ENCODE measurements around the gene CIZ1.
A peak's percentile ranks its signal among the peaks of the same experiment; 100 is the strongest.

The CIZ1 gene

GRCh38 chr9:128201441-128202369 lies 10.3 kb upstream of the CIZ1 start:
- peak; percentile 81 for DNase-seq (ENCODE audit: low read depth, low spot score)
- TF ChIP-seq, protein P1, sequence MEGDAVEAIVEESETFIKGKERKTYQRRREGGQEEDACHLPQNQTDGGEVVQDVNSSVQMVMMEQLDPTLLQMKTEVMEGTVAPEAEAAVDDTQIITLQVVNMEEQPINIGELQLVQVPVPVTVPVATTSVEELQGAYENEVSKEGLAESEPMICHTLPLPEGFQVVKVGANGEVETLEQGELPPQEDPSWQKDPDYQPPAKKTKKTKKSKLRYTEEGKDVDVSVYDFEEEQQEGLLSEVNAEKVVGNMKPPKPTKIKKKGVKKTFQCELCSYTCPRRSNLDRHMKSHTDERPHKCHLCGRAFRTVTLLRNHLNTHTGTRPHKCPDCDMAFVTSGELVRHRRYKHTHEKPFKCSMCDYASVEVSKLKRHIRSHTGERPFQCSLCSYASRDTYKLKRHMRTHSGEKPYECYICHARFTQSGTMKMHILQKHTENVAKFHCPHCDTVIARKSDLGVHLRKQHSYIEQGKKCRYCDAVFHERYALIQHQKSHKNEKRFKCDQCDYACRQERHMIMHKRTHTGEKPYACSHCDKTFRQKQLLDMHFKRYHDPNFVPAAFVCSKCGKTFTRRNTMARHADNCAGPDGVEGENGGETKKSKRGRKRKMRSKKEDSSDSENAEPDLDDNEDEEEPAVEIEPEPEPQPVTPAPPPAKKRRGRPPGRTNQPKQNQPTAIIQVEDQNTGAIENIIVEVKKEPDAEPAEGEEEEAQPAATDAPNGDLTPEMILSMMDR (IDR thresholded peaks at IDR 0.05; ENCODE audit: low read depth, low read length): no peak
- no peak overlapping the region for H3K4me3 ChIP-seq (ENCODE audit: low read depth, low read length)
- in situ Hi-C loops (cut with HindIII; ENCODE audit: low sequenced_read_pairs): no loop called here

DNA sequence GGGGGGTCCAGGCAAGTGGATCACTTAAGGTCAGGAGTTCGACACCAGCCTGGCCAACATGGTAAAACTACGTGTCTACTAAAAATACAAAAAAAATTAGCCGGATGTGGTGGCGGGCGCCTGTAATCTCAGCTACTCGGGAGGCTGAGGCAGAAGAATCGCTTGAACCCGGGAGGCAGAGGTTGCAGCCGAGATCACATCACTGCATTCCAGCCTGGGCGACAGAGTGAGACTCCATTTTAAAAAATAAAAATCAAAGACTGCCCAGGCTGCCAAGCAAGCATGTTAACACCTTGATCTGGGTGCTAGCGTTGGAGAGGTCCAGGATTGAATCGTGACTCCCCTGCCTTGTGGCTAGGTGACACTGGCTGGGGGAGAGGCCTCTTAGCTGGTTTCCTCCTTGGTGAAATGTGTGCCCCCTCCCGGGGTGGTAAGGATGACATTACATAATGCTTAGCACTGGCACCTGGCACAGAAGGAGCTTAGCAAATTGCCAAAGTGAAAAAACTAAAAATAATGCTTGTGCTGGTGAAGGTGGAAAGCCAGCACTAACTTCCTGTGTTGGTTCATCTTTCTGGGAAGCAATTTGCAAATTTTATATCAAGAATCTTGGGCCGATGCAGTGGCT lies 2.2 kb upstream of the CIZ1 start:
- DNase-seq (ENCODE audit: low read depth, low spot score): no peak
- in situ Hi-C loops (cut with HindIII; ENCODE audit: low sequenced_read_pairs): no loop called here
- TF ChIP-seq, protein P1 (IDR thresholded peaks at IDR 0.05; ENCODE audit: low read depth, low read length): no peak
- H3K4me3 ChIP-seq (ENCODE audit: low read depth, low read length): no peak overlapping the region

- TF ChIP-seq, protein P1 (IDR thresholded peaks at IDR 0.05; ENCODE audit: low read depth, low read length): peak; percentile 20
- in situ Hi-C loops (cut with HindIII; ENCODE audit: low sequenced_read_pairs): no loop called here
- peak; percentile 82 for DNase-seq (ENCODE audit: low read depth, low spot score)
- H3K4me3 ChIP-seq (ENCODE audit: low read depth, low read length): peak overlapping the region; percentile 62
Observed at GRCh38 chr9:128192601-128193371, 1.4 kb upstream of the CIZ1 start.

DNA sequence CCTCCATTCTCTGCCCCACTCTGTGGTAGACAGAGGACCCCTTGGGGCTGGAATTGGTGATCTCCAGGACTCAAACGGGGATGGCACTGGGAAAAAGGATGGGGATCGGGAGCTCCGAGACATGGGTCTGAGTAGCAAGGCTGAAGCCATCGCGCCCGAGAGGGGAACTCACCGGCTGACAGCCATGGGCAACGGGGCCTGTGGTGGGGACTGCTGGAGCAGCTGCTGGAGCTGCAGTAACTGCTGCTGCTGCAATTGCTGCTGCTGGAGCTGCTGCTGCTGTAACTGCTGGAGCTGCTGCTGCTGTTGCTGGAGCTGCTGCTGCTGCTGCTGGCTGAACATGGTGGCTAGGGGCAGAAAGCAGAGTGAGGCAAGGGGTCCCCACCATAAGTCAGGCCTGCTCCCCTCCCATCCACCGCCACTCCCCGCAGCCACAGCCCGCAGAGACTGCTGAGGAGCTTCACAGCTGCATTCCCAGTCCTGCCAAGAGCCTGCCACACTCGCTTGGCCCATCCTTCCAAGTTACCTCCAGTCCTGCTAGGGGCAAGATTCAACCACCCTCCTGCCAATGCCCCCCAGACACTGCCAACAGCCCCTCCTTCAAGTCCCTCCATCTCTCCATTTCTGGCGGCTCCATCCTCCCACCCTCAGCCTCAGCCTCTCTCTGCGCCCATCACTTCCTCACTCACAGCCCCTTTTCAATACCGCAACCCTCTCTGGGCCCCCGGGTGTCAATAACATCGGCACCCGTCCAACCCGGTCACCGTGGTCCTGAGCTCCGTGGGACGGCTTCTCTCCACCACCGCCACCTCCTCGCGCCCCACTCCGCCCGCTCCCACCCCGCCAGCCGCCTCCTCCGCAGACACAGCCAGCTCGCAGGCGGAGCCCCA lies 611 bp downstream of the CIZ1 start:
- in situ Hi-C loops (cut with HindIII; ENCODE audit: low sequenced_read_pairs): no loop called here
- peak overlapping the region; percentile 62 for H3K4me3 ChIP-seq (ENCODE audit: low read depth, low read length)
- no peak for DNase-seq (ENCODE audit: low read depth, low spot score)
- TF ChIP-seq, protein P1 (IDR thresholded peaks at IDR 0.05; ENCODE audit: low read depth, low read length): no peak

DNA sequence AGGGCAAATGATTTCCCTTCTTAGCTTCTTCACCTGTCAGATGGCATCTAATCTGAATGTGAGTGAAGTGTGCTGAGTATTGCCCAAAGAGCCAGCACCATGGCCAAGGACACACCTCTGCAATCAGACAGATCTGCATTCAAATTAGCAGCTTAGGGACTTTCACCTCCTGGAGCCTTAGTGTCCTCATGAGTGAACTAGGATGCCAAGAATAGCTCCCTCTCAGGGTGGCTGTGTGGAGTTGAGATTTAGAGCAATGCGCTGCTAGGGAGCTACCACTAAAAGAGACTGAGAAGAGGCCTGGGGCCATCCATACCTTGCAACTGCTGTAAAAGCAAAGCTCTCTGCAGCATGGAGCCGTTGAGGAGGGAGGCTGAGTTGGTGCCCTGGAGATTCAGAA lies 1.4 kb downstream of the CIZ1 start:
- TF ChIP-seq, protein P1 (IDR thresholded peaks at IDR 0.05; ENCODE audit: low read depth, low read length): no peak
- no peak overlapping the region for H3K4me3 ChIP-seq (ENCODE audit: low read depth, low read length)
- no peak for DNase-seq (ENCODE audit: low read depth, low spot score)
- in situ Hi-C loops (cut with HindIII; ENCODE audit: low sequenced_read_pairs): no loop called here

Data from astrocyte of the spinal cord (primary cell).